HG03159 (cell line): ENCODE data around the gene HDAC4.
"Not testable (repeated sequence)": the region's sequence is repeated elsewhere in the genome, so short reads cannot be mapped to it uniquely, and the experiment has no call there.

Source experiments
- ATAC-seq: cut with Tn5 transposase; IDR thresholded peaks from one replicate; pipeline ENCODE4 v1.9.1; 2021; ENCODE audit warnings: mild to moderate bottlenecking, moderate library complexity; ENCODE audit not compliant: unreplicated experiment

The HDAC4 gene

DNA sequence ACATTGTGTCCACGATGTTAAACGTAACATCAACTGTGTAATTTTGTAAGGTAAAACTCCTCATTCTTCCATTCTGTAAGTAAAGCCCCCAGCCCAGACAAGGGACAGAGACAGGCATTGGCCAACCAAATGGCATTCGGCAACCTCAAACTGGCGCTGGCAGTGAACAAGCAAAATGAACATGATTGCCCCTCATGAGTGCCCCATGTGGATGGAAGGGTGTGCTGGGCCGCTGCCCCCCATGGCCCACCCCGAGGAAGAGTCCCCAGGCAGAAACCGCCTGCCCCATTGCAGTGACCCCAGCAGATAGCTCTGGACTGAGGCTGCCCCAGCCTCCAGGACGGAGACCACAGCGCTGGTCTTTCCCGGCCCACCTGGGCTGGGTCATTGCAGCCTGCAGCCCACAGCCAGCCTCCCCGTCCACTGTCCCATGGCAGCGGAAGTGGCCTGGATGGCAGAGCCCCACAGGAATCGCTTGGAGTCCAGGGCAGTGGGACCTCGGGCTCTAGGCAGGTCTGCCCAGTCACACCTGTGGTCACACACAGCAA, 220.2 kb downstream of the HDAC4 start:
- ATAC-seq: no peak

DNA sequence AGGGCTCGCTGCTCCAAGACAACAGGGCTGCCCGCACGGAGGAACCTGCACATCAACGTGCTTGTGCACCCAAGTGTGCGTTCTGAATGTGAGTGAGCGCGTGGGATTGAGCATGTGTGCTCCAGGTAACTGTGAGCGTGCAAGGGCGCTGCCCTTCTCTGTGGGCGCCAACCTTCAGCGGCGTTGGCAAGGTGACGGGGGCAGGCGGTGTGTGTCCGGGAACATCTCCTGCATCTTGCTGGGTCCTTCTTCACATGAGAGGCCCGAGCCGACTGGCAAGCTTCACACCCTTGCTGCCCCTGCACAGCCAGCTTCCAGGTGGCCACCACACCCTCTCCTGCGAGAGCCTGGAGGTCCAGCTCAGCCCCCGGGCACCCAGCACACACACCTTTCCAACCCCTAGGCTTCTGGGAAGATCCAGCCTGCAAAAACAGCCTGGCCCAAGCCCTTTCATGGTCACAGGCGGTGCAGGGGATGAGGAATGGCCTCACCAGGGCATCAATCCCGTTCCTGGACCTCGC, 220.9 kb downstream of the HDAC4 start:
- no peak for ATAC-seq

DNA sequence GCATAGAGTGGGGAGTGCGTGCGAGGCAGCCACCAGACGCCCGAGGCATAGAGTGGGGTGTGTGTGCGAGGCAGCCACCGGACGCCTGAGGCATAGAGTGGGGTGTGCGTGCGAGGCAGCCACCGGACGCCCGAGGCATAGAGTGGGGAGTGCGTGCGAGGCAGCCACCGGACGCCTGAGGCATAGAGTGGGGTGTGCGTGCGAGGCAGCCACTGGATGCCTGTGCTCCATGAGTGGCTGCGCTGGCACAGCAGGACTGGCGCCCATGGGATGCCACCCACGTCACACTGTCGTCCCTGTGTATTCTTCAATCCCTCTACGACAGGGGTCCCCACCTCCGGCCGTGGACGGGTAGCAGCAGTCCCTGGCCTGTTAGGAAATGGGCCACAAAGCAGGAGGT, 221.9 kb downstream of the HDAC4 start:
- no peak for ATAC-seq

DNA sequence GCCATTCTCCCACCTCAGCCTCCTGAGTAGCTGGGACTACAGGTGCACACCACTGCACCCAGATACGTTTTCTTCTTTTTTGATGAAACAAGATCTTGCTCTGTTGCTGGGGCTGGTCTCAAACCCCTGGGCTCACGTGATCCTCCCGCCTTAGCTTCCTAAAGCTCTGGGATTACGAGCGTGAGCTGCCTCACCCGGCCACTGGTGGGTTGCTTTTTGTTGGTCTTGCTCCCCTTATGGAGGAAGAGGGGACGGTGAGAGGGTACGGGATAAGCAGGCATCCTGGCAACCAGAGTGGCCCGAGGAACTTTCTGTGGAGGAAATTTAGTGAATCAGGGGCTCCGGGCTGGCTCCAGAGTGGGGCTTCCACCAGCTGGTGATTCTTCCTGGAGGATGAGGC, 222.3 kb downstream of the HDAC4 start:
- ATAC-seq: no peak

DNA sequence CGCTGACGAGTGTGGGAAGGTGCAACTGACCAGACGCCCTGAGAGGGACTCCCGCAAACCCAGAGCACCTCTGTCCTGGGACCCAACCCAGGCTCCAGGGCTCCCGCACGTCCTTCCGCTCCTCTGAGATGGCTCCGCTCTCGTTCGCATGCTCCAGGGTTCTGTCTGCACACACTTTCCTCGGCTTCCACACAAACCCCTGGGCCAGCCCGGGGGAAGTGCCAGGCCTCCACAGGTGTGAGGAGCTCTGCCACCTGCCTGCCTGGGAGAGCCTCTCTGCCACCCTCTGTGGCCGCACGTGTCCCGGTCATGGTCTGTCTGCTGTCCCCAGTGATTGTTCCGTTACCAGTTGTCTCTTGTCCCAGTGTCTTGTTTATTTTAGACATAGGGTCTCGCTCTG, 222.9 kb downstream of the HDAC4 start:
- no peak for ATAC-seq

DNA sequence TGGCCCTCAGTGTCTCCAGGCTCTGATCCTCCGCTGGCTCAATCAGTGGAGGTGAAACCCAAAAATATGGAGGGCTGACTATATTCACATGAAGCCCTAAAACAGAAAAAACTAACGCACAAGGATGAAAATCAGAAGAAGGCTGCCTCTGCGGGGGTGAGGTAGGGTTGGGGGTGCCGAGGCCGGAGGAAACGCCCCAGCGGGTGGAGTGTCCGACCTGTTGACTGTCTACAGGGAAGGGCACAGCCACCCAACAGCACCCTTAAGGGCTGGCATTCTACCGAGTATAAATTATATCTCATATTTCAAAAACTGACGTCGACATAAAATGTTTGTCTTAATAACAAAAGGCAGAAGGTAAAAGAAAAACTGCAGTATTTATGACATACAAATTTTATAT, 223.5 kb downstream of the HDAC4 start:
- no peak for ATAC-seq

DNA sequence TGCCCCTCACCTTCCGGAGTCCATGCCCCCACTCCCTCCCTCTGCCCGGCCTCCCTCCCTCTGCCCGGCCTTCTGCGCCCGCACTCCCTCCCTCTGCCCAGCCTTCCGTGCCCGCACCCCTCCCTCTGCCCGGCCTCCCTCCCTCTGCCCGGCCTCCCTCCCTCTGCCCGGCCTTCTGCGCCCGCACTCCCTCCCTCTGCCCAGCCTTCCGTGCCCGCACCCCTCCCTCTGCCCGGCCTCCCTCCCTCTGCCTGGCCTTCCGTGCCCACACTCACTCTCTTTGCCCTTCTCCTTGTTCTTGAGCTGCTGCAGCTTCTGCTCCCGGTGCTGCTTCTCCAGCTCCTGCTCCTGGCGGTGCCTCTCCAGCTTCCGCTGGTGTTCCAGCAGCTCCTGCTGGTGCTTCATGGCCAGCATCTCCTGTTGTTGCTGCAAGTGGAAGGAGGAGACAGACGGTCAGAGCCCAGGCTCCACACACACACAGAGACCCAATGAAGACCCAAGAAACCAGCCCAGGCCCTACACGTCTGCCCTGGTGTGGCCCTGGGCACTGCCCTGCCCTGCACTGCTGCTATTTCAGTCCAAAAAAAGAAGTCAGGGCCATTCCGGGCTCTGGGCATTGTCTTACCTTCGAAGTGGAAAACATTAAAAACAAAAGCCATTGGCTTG, 224.5 kb downstream of the HDAC4 start:
- not testable (repeated sequence) for ATAC-seq

DNA sequence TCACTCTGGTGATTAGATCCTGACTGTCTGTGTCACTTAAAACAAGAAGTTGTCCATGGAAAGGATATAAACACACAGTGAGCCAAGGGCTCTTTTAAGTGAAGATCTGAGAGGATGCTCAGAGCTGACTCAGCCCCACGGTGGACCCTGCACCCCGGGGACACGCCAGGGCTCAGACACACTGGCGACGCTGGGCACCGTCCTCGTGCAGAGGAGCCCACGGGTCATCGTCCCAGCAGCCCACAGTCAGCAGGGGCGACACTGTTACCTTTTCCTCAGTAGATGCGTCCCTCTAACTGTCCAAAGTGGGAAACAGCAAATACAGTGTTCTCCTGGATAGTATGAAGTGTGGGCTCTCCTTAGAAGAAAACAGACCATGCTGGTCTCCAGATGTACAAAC, 225.6 kb downstream of the HDAC4 start:
- no peak for ATAC-seq

DNA sequence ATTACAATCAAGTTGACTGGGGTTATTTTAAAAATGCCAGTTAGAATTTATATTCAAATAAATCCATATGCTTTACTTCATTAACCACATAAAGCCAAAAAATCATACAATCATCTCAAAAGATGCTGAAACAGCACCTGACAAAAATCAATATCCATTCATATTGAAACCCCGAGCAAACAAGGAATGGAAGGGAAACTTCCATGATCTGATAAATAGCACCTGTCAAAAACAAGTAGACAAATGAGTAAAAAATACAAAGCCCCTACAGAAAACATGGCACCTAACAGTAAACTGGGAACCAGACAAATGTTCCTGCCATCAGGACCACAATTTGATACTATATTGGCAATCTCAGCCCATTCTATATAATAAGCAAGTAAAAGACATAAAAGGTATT, 227.5 kb downstream of the HDAC4 start:
- no peak for ATAC-seq

DNA sequence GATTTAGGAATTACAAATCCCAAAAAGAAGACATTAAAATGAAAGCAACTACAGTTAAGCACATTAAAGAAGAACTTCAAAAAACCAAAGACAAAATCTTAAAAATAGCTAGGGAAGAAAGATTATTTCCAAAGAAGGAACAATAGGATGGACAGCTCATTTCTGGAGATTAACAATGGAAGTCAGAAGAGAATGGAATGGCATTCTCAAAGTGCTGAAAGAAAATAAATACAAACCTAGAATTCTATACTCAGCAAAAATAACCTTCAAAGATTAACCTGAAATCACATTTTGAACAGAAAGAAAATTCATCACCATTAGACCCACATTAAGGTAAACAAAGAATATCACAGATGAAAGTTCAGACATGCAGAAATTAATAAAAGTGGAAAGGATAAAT, 229.2 kb downstream of the HDAC4 start:
- no peak for ATAC-seq

DNA sequence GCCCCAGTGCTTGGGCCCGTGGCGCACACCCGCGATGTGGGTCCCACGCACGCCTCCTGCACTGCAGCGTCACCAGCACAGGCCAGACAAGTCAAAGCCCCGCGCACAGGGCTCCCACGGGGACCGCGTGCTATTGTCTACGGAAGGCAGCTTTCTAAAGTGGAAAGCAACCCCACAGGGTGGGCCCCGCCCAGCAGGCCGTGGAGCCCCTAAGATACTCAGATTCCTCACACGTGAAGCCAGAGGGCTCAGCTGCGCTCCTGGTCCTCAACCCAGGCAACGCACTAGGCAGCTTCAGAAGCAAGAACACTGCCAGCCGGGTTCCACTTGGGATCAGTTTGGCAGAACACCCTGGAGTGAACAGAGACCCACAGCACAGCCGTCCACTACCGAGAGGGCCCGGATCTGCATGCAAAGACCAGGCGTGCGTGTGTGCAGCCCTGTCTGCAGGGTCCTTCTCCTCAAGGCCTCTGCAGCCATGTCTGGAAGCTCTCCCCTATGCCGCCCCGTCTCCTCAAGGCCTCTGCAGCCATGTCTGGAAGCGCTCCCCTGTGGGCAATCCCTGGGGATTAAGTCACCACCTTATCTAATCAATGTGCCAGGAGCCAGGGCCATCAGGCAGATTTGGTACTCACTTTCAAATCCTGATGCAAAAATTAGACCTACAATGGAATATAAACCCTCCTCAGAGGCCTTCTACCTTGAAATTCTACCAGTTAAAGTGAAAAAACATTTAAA, 231.3 kb downstream of the HDAC4 start:
- ATAC-seq: no peak

DNA sequence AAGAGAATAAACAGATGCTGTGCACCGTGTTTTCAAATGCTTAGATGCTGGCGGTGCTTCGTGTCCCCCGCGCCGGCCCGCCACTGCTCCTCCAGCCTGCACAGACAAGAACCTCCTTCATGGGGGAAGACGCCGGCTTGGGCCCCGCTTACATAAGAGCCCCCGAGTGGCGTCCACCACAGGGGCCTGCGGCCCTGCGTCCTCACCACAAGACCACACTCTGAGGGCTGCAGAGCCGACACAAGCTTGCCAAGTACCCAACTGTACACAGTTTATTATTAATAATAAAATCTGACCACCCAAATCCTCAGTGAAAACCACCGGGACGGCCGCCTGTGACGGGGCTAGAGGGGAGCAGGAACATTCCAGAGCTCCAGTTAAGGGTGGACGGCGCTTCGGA, 232.2 kb downstream of the HDAC4 start:
- no peak for ATAC-seq

DNA sequence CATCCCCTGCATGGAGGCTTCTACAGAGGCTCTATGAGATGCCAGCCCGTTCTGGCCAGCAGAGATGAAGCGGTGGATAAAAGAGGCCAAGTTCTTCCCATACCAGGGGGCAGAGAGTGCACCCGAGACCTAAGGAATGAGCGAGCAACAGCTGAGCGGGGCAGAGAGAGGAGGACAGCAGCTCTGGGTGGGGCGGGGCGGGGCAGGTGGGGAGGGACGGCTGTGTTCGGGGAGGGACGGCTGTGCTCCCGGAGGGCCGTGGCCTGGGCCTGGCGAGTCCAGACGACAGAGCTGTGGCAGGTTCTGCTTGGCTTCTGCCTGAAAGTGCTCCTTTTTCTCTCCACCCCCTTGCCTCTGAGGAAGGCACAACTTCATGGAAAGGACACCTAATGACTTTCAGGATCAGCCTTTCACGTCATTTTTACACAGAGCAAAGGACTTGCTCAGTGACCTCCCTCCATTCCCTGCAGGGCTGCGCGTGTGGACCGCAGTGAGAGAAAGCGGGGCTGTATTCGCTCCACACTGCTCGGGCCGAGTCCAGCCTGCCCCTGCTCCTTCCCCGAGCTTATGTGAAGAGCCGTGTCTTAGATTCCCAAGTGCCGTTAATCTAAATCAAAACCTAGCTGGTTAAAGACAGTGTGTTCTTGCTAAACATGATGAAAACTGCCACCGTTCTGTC, 232.9 kb downstream of the HDAC4 start:
- ATAC-seq: no peak

DNA sequence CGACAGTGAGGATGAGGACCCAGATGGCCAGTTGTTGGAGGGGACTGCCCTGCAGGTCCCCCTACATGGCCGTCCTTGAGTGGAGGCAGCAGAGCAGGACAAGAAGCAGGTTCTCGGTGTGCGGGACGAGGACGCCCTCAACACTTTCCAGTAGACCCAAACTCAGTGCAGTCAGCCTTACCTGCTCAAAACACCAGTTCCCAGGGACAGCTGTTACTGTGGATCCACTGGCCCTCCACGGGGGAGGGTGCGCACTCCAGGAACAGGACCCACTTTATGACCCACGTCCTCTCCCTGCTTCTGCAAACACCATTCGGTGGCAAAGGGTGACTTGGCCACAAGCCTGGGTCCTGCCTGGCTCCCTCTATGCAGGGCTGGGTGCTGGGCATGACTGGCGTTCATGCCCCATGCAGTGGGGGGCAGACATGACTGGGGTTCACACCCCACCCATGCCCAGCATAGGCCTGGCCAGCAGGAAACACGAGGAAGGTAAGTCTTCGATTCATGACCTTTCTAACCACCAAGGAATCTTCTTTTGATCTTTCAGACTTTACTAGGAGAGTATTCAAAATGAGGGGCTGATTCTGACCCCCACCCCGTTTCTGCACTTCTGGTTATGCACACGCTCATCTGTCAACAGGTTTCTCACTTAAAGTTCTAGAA, 233.7 kb downstream of the HDAC4 start:
- ATAC-seq: no peak

DNA sequence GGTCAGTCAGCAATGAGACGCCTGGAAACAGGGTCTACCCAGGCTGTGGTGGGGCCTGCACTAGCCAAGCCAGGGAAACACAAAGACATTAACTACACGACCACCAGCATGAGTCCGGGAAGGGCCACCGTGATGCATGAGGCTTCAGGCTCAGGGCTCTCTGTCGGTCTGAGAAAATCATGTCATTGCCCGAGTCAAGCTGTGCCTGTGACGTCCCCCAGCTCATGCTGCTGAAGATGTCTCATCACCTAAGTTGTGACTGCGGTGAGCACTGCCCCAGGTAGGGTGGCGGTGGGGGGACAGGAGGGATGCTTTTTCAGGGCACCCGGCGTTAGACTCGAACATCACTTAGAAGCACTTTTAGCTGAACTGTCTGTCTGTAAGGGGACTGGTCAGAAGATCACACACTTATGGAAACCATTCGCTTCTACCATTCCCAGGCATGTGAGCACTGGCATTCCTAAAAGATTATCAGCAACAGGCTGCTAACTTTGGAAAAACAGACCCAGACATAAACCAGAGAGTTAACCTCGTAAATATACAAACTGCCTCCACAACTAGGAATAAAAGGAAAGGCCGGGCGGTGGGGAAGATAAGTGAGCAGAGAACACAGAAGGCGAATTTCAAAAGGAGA, 234.5 kb downstream of the HDAC4 start:
- ATAC-seq: no peak

DNA sequence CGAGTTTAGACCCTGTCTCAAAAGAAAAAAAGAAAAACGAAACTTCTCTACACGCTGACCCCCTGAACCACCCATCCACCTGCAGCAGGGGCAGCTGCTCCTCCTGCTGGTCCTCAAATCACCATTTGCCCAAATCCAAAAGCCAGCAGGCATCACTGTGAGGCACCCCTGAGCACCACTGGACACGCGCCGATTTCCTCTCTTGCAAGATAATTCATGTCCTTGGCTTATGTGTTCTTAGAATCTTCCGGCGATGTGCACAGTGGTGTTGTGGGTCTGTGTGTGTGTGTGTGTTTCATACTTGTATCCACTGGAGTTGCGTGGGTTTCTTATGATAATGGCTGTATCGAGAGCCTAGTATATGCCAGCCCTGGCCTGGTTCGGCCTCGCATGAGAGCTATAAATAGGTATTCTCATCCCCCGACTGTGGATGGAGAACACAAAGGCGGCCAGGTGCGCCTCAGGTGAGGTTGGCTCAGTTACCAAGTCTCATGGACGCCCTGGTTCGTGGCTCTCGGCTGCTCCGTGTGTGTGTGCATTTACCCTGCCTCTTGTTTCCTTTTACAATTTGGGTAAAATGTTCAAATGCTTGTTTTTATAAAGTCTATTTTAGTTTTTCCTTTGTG, 235.5 kb downstream of the HDAC4 start:
- ATAC-seq: no peak

DNA sequence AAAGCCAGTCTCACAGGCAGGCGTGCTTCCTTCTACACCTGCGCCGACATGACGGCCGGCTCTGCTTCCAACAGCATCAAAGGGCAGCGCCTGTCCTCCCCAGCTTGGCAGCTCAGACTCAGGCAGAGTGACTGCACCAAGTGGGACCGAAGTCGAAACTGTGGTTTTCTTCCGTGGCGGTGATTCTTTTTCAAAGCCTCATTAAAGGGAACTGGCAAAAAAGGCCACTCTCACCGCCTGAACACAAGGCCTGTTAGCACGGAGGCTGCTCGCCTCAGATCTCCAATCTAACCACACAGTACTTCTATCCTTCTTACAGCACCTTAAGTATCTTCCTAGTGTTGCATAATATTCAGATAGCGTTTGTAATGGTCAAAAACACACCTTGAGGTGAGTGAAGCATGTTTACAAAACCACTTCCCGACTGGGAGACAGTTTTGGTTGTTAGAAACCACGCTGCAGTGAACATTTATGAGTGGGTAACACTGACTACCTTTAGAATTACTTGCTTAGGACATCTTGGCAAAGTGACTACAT, 236.4 kb downstream of the HDAC4 start:
- no peak for ATAC-seq

DNA sequence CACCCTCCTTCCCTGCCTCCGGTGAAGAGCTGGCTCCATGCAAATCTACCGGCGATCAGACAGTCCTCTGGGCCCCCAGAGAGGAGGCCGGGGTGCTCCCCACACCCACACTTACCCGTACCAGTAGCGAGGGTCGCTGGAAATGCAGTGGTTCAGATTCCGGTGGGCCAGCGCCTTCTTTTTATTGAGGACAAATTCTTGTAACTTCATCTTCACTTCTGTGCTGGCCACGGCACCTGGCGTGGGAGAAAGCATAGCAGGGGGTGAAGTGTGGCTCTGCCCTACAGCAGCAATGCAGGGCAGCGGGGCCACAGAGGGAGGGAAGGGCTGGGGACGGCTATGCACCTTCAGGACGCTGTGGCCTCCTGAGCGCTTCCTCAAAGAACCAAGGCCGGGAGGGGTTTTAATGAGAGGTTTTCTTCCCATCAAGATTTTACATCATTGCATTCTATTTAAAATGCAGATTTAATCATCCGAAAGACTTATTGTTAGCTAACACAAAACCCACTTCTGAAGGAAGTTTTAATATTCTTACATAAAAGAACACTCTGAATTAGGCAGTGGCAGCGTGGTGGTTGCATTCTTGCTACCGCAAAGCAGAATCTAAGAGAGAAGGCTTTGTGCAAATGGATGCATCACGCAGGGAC, 237.0 kb downstream of the HDAC4 start:
- ATAC-seq: no peak

DNA sequence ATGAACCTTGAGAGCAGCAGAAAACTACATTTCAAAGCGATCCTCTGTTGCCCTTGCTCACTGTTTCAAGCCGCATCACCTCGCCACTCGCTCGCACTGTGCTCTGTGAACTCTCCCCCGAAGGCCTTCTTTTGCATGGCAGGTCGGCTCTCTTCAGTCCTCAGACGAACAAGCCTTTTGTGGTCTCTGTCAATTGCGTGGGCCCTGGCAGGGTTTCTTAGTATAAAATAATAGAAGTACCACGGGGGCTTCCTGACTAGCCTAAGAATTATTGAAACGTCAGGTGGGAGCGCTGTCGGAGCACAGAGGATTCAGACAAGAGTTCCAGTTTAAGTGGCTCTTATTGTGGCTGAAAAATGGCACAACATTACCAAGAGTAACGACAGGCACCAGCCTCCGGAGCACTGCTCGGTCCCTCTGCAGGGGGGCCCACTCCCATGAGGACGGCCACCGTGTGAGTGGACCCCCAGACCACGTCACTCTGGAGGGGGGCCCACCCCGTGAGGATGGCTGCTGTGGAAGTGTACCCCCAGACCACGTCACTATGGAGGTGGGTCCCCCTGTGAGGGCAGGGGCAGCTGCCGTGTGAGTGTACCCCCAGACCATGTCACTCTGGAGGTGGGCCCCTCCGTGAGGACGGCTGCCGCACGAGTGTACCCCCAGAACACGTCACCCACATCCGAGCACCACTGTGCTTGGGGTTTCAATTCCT, 237.7 kb downstream of the HDAC4 start:
- no peak for ATAC-seq
